Measurements from ENCODE around the gene DSG3. TPM values are rescaled to one million over a fixed set of nuclear protein-coding genes. Genes with fewer than 3 reads are reported as not detected.
A peak's percentile ranks its signal among the peaks of the same experiment; 100 is the strongest.

DSG3 gene
- total and polyA plus RNA-seq, 10 of the 15 experiments (the other 5 are each of a cell fraction or from before 2014, with no cell fraction given): 0.01 to 0.36 (median 0.30) TPM

DNA sequence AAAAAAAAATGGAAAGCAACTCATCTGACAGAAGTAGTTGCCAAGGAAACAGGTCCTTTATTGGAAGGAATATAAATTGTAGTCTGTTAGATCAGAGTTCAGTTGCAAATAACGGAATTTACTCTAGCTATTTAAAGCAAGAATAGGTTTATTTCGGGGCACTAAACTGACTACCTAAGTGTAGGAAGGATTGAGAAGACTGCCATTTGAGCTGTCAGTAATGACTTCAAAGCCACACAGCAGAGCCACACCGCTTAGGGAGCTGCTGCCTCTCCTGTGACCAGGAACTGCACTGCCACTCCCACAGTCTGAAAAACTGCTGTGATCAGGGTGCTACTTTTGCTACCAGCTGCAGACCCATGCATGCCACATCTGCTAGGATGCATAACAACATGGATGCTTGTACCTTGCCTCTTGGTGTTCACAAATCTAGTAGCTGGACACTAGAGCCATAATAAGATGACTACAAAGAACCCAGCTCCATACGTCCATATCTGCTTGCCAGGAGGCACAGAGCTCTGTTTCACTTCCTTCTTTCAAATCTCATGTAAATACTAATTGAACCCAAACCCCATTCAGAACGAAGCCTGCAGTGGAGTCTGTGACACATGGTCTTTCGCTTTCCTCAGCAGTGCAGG lies 52.6 kb downstream of the DSG3 start (continued):
- TF ChIP-seq, protein P1, sequence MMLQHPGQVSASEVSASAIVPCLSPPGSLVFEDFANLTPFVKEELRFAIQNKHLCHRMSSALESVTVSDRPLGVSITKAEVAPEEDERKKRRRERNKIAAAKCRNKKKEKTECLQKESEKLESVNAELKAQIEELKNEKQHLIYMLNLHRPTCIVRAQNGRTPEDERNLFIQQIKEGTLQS (IDR thresholded peaks at IDR 0.05; ENCODE audit: borderline replicate concordance, extremely low read depth, low read depth, low read length): no peak
- TF ChIP-seq SRF (IDR thresholded peaks at IDR 0.05; ENCODE audit: low read depth in 2 of 2, low read length in 2 of 2): no peak
- peak; percentile 51 for TF ChIP-seq LARP7 (IDR thresholded peaks at IDR 0.05)
- peak; percentile 68 for TF ChIP-seq MTA3 (IDR thresholded peaks at IDR 0.05; ENCODE audit: borderline replicate concordance, low read length)
- no peak; the same call in 1 of the 3 replicates for TF ChIP-seq POU2F2 (IDR thresholded peaks at IDR 0.05; ENCODE audit: borderline replicate concordance, low read depth, low read length)
- no peak for TF ChIP-seq ZNF24 (IDR thresholded peaks at IDR 0.05)
- peak; percentile 43 for TF ChIP-seq POLR2A (IDR thresholded peaks at IDR 0.05; ENCODE audit: low read depth, low read length)
- TF ChIP-seq TCF12 (IDR thresholded peaks at IDR 0.05; ENCODE audit: low read depth, low read length): 0 out of 2 replicates have a peak, but pooled peaks have one; percentile 24
- TF ChIP-seq SUZ12 (IDR thresholded peaks at IDR 0.05; ENCODE audit: unreplicated experiment): no peak
- TF ChIP-seq, protein P2, sequence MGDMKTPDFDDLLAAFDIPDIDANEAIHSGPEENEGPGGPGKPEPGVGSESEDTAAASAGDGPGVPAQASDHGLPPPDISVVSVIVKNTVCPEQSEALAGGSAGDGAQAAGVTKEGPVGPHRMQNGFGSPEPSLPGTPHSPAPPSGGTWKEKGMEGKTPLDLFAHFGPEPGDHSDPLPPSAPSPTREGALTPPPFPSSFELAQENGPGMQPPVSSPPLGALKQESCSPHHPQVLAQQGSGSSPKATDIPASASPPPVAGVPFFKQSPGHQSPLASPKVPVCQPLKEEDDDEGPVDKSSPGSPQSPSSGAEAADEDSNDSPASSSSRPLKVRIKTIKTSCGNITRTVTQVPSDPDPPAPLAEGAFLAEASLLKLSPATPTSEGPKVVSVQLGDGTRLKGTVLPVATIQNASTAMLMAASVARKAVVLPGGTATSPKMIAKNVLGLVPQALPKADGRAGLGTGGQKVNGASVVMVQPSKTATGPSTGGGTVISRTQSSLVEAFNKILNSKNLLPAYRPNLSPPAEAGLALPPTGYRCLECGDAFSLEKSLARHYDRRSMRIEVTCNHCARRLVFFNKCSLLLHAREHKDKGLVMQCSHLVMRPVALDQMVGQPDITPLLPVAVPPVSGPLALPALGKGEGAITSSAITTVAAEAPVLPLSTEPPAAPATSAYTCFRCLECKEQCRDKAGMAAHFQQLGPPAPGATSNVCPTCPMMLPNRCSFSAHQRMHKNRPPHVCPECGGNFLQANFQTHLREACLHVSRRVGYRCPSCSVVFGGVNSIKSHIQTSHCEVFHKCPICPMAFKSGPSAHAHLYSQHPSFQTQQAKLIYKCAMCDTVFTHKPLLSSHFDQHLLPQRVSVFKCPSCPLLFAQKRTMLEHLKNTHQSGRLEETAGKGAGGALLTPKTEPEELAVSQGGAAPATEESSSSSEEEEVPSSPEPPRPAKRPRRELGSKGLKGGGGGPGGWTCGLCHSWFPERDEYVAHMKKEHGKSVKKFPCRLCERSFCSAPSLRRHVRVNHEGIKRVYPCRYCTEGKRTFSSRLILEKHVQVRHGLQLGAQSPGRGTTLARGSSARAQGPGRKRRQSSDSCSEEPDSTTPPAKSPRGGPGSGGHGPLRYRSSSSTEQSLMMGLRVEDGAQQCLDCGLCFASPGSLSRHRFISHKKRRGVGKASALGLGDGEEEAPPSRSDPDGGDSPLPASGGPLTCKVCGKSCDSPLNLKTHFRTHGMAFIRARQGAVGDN (IDR thresholded peaks at IDR 0.05): 0 out of 2 replicates have a peak, but pooled peaks have one; percentile 28
- TF ChIP-seq, protein P3, sequence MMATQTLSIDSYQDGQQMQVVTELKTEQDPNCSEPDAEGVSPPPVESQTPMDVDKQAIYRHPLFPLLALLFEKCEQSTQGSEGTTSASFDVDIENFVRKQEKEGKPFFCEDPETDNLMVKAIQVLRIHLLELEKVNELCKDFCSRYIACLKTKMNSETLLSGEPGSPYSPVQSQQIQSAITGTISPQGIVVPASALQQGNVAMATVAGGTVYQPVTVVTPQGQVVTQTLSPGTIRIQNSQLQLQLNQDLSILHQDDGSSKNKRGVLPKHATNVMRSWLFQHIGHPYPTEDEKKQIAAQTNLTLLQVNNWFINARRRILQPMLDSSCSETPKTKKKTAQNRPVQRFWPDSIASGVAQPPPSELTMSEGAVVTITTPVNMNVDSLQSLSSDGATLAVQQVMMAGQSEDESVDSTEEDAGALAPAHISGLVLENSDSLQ (IDR thresholded peaks at IDR 0.05): peak; percentile 84
- TF ChIP-seq DPF2 (IDR thresholded peaks at IDR 0.05): peak; percentile 91
- no peak for TF ChIP-seq POLR2AphosphoS2 (IDR thresholded peaks at IDR 0.05; ENCODE audit: low read depth, low read length)
- peak; percentile 86 for TF ChIP-seq MTA2 (IDR thresholded peaks at IDR 0.05; ENCODE audit: low read depth)
- TF ChIP-seq IKZF2 (IDR thresholded peaks at IDR 0.05): peak; percentile 79 to 89
- TF ChIP-seq SUPT20H (IDR thresholded peaks at IDR 0.05; ENCODE audit: borderline replicate concordance, control insufficient read depth, low read depth, low read length): no peak
- TF ChIP-seq MEF2A (IDR thresholded peaks at IDR 0.05; ENCODE audit: insufficient read depth, low read depth, low read length): no peak
- no peak for TF ChIP-seq CHD4 (IDR thresholded peaks at IDR 0.05)
- no peak for TF ChIP-seq NRF1 (conservative IDR thresholded peaks at IDR 0.05; ENCODE audit: low read depth, low read length)
- no peak for TF ChIP-seq PAX5 (IDR thresholded peaks at IDR 0.05; ENCODE audit: borderline replicate concordance, low read depth, low read length)
- TF ChIP-seq, protein P4, sequence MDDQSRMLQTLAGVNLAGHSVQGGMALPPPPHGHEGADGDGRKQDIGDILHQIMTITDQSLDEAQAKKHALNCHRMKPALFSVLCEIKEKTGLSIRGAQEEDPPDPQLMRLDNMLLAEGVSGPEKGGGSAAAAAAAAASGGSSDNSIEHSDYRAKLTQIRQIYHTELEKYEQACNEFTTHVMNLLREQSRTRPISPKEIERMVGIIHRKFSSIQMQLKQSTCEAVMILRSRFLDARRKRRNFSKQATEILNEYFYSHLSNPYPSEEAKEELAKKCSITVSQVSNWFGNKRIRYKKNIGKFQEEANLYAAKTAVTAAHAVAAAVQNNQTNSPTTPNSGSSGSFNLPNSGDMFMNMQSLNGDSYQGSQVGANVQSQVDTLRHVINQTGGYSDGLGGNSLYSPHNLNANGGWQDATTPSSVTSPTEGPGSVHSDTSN (IDR thresholded peaks at IDR 0.05; ENCODE audit: insufficient replicate concordance, low read depth, low read length): peak; percentile 44
- peak; percentile 73 for TF ChIP-seq MEF2B (IDR thresholded peaks at IDR 0.05; ENCODE audit: partially characterized antibody, poor library complexity, severe bottlenecking)
- TF ChIP-seq CBX5 (IDR thresholded peaks at IDR 0.05; ENCODE audit: low read depth): peak; percentile 74; the same call in 1 of the 2 replicates
- TF ChIP-seq MYB (IDR thresholded peaks at IDR 0.05; ENCODE audit: borderline replicate concordance, low read depth, low read length): no peak

Measured in GM12878 (cell line).